ENCODE results near the gene CFAP61. TPM values are rescaled to one million over a fixed set of nuclear protein-coding genes. Genes with fewer than 3 reads are reported as not detected.

The CFAP61 gene
- total RNA-seq, 4 donors from 2014 or later, result 0.38 TPM; not detected in 3

GRCh38 chr20:20331156-20331555 lies 278.8 kb downstream of the CFAP61 start:
- H3K4me3 ChIP-seq, result no peak overlapping the region
- H3K27me3 ChIP-seq, result peaks cover 0 to 5% (median 0%) of the 10 kb centered on the region in 4 donors
- DNase-seq, result no peak
- no peaks in the 10 kb centered on the region for H3K9me3 ChIP-seq
- H3K4me1 ChIP-seq, result no peaks in the 10 kb centered on the region
- no peak overlapping the region for H3K27ac ChIP-seq
- H3K36me3 ChIP-seq, result no peaks in the 10 kb centered on the region
- 11 to 41% methylated on average over 1 of the region's 1 CpG for whole genome bisulfite sequencing, 2 donors
- TF ChIP-seq, protein P1, sequence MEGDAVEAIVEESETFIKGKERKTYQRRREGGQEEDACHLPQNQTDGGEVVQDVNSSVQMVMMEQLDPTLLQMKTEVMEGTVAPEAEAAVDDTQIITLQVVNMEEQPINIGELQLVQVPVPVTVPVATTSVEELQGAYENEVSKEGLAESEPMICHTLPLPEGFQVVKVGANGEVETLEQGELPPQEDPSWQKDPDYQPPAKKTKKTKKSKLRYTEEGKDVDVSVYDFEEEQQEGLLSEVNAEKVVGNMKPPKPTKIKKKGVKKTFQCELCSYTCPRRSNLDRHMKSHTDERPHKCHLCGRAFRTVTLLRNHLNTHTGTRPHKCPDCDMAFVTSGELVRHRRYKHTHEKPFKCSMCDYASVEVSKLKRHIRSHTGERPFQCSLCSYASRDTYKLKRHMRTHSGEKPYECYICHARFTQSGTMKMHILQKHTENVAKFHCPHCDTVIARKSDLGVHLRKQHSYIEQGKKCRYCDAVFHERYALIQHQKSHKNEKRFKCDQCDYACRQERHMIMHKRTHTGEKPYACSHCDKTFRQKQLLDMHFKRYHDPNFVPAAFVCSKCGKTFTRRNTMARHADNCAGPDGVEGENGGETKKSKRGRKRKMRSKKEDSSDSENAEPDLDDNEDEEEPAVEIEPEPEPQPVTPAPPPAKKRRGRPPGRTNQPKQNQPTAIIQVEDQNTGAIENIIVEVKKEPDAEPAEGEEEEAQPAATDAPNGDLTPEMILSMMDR (IDR thresholded peaks at IDR 0.05), result no peak
- TF ChIP-seq POLR2A (IDR thresholded peaks at IDR 0.05), result no peak
- intact Hi-C loops (cut with DNase I), result no loop called here

DNA sequence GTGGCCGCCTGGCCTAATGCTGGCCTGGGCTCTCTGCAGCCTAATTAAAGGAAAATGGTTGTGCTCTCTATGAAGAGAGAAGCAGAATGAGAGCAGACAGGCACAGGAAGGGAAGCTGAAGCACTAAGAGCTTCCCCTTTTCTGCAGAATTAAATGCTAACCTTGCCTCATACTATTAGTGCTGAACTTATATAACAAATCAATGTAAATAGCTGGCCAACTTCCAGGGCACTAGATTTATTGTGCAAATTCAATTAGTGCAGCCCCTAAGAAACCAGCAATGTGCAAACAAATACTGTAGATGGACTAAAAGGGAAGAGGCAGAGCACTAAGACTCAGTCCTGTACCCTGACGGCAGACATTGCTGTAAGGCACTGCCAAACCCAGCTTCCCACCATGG lies 279.5 kb downstream of the CFAP61 start:
- Histone ChIP-seq H3K36me3 (no peaks in the 10 kb centered on the region), H3K4me3 (no peak overlapping the region), H3K9me3 (no peaks in the 10 kb centered on the region), H3K27ac (no peak overlapping the region), H3K4me1 (no peaks in the 10 kb centered on the region), H3K27me3 (peaks cover 0 to 5% (median 0%) of the 10 kb centered on the region in 4 donors)
- TF ChIP-seq POLR2A (IDR thresholded peaks at IDR 0.05), result no peak
- TF ChIP-seq, protein P1 (IDR thresholded peaks at IDR 0.05), result no peak
- intact Hi-C loops (cut with DNase I), result no loop called here
- DNase-seq, result no peak
- WGBS, 2 donors, result 76 to 84% methylated on average over 2 of the region's 2 CpGs

DNA sequence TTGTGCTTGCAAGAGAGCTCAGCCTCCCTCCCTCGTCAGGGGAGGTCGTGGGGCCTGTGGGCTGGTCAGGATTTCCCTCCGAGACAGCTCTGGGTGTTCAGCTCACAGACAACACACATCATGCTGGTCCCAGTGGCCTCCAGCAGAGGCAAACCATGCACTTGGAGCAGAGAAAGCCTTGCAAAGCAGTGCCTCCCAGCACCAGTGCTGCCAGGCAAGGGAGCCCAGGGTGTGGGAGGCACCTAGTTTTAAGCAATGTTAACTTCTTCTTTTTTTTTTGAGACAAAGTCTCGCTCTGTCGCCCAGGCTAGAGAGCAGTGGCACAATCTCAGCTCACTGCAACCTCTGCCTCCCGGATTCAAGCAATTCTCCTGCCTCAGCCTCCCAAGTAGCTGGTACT lies 281.5 kb downstream of the CFAP61 start:
- H3K9me3 ChIP-seq, result no peaks in the 10 kb centered on the region
- no peak overlapping the region for H3K4me3 ChIP-seq
- H3K27me3 ChIP-seq, result peaks cover 0 to 5% (median 0%) of the 10 kb centered on the region in 4 donors
- intact Hi-C loops (cut with DNase I), result no loop called here
- no peaks in the 10 kb centered on the region for H3K36me3 ChIP-seq
- TF ChIP-seq, protein P1 (IDR thresholded peaks at IDR 0.05), result no peak
- no peak for TF ChIP-seq POLR2A (IDR thresholded peaks at IDR 0.05)
- WGBS, 2 donors, result 63 to 85% methylated on average over 5 to 6 of the region's 6 CpGs
- H3K4me1 ChIP-seq, result no peaks in the 10 kb centered on the region
- peak overlapping the region in 1 of 4 donors; percentile 39 for H3K27ac ChIP-seq
- no peak for DNase-seq

DNA sequence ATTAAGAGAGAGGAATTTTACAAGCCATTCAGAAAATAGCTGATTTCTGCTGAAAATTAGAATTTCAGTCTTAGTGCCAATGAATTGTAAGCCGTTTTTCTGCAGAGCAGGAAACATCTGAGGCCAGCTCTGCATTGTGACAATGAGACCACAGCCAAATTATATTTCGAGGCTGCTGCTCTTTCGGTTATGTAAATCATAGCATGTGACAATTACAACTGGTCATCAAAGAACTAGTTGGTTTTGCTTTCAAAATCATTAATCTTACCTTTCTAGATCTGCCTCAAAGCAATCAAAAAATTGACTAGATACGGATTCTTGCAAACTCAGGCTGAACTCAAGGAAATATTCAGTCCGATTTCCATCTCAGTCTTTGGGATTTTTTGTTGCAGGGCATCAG lies 282.2 kb downstream of the CFAP61 start:
- Histone ChIP-seq H3K27ac (peak overlapping the region in 1 of 4 donors; percentile 39), H3K36me3 (no peaks in the 10 kb centered on the region), H3K4me3 (no peak overlapping the region), H3K27me3 (peaks cover 0 to 5% (median 0%) of the 10 kb centered on the region in 4 donors), H3K4me1 (no peaks in the 10 kb centered on the region), H3K9me3 (no peaks in the 10 kb centered on the region)
- TF ChIP-seq, protein P1 (IDR thresholded peaks at IDR 0.05), result no peak
- TF ChIP-seq POLR2A (IDR thresholded peaks at IDR 0.05), result no peak
- DNase-seq, result no peak
- 42 to 48% methylated on average over 5 of the region's 5 CpGs for WGBS, 2 donors
- intact Hi-C loops (cut with DNase I), result no loop called here

DNA sequence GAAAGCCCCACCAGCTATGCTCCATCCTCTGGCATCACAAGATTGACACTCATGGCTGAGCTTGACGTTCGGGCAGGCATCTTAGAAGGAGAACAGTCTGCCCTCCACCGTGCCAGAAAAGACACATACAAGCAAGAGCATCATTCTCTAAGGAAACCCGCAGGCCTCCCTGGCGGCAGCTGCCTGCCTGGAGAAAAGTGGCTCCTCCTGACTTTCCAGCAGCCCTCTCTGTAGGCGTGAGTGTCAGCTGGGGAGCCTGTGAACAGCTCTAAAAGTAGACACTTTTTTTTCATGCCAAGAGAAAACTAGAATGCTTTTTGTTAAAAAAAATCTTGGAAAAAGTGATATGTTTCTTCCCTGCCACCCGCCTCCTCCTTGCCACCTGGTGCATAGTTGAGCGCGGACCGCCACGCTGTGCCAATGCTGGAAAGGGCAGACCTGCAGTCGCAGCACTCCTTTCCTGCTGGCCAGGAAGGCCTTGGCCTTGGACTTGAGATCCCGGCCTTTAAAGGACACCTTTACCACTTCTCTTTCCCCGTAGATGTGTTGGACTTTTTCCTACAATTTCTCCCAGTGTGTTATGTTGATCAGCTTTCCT lies 285.9 kb downstream of the CFAP61 start:
- Histone ChIP-seq H3K27ac (no peak overlapping the region), H3K4me3 (no peak overlapping the region), H3K27me3 (peaks cover 0 to 9% (median 0%) of the 10 kb centered on the region in 4 donors), H3K36me3 (no peaks in the 10 kb centered on the region), H3K9me3 (no peaks in the 10 kb centered on the region), H3K4me1 (no peaks in the 10 kb centered on the region)
- DNase-seq, result no peak
- WGBS, 2 donors, result 77 to 91% methylated on average over 8 to 14 of the region's 14 CpGs
- intact Hi-C loops (cut with DNase I), result no loop called here
- no peak for TF ChIP-seq POLR2A (IDR thresholded peaks at IDR 0.05)
- TF ChIP-seq, protein P1 (IDR thresholded peaks at IDR 0.05), result no peak
